ENCODE data around the gene ATRIP.
A peak's percentile ranks its signal among the peaks of the same experiment; 100 is the strongest.

Gene ATRIP

DNA sequence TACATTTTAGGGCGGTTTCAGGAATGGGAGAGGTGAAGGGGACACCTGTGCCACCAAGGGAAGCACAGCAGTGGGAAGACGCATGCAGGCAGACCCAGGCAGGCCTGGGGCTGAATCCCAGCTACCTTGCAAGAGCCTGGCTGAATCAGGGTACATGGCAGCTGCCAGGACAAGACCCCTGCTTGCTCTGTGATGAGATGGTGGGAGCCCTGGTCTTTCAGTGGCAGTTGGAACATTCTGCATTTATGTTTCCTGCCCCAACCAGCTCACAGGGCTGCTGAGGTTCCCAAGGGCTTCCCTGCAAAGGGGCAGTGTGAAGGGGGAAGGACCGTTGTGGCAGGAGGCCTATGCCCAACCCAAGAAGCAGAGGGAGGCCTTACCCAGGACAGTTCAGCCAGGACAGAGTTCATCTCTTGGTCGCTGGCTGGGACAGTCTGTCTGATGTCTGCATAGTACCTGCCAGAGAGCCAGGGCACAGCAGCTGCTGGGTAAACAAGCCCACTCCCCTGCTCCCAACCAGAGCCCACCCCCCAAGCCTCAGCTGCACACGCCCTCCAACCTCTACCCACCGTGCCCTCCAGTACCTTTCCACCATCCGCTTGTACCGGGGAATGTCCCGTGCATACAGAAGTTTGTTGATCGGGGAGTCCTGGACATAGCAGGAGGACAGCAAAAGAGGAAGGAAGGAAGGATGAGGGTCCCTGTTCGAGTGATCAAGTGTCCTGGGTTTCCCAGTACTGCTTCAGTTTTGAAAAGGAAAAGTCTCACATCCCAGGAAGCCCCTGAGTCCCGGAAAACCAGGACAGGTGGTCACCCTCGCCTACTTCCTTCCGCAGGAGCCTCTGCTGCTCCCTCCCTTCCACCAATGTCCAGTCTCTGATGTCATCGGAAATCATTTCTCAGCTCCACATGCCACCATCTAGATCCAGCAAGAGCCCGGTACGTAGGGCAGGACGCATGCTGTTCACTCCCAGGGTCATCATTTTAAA lies 39.8 kb upstream of the ATRIP start:
- peak; percentile 12 for DNase-seq (ENCODE audit: low spot score)
- in situ Hi-C loops (cut with MboI; ENCODE audit: low pct_unique_long_range_greater_than_20kb, low sequenced_read_pairs, unreplicated experiment) = no loop called here
- TF ChIP-seq, protein P1, sequence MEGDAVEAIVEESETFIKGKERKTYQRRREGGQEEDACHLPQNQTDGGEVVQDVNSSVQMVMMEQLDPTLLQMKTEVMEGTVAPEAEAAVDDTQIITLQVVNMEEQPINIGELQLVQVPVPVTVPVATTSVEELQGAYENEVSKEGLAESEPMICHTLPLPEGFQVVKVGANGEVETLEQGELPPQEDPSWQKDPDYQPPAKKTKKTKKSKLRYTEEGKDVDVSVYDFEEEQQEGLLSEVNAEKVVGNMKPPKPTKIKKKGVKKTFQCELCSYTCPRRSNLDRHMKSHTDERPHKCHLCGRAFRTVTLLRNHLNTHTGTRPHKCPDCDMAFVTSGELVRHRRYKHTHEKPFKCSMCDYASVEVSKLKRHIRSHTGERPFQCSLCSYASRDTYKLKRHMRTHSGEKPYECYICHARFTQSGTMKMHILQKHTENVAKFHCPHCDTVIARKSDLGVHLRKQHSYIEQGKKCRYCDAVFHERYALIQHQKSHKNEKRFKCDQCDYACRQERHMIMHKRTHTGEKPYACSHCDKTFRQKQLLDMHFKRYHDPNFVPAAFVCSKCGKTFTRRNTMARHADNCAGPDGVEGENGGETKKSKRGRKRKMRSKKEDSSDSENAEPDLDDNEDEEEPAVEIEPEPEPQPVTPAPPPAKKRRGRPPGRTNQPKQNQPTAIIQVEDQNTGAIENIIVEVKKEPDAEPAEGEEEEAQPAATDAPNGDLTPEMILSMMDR (IDR thresholded peaks at IDR 0.05; ENCODE audit: extremely low read depth, insufficient read depth, missing control alignments) = no peak

DNA sequence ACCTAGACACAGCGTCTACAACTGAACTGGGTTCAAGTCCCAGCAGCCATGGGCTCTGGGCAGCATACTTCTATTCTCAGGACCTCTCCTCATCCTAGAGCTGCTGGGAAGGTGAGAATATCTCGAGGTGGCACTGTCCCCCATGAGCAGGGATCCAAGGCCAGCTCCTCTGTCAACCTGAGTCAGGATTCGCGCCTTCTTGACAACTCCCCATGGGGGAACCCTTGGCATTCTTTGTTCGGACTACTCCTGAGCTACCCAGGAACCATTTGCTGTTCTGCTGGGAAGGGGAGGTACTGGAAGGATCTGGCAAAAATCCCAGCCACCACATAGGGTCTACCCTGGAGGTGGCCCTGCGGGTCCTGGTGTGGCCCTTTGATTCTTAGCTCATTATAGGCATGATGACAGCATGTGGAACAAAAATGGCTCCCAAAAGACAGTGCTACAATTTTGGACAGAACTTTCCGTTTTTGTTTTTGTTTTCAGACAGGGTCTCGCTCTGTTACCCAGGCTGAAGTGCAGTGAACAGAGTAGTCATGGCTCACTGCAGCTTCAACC lies 38.9 kb upstream of the ATRIP start:
- TF ChIP-seq, protein P1 (IDR thresholded peaks at IDR 0.05; ENCODE audit: extremely low read depth, insufficient read depth, missing control alignments) = no peak
- DNase-seq (ENCODE audit: low spot score) = peak; percentile 18
- in situ Hi-C loops (cut with MboI; ENCODE audit: low pct_unique_long_range_greater_than_20kb, low sequenced_read_pairs, unreplicated experiment) = no loop called here

DNA sequence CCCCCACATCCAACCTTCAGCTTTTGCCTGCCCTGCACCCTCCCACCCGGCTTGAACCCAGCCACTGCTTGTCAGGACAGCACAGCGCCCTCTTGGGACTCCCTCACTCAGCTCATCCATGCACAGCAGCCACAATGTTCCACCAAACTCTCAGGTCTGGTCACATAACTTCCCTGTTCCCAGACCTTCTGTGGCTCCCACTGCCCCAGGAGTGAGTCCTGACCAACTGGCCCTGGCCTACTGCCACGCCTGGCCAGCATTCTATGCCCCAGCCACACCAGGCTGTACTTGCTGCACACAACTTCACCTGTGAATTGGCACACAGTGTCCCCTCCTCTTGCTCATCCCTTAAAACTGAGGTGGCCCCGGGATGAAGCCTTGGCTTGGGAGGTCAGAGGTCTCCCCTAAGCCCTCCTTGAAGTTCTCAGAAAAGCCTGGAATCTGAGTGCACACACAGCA lies 37.7 kb upstream of the ATRIP start:
- in situ Hi-C loops (cut with MboI; ENCODE audit: low pct_unique_long_range_greater_than_20kb, low sequenced_read_pairs, unreplicated experiment) = no loop called here
- TF ChIP-seq, protein P1 (IDR thresholded peaks at IDR 0.05; ENCODE audit: extremely low read depth, insufficient read depth, missing control alignments) = peak; percentile 7
- no peak for DNase-seq (ENCODE audit: low spot score)

DNA sequence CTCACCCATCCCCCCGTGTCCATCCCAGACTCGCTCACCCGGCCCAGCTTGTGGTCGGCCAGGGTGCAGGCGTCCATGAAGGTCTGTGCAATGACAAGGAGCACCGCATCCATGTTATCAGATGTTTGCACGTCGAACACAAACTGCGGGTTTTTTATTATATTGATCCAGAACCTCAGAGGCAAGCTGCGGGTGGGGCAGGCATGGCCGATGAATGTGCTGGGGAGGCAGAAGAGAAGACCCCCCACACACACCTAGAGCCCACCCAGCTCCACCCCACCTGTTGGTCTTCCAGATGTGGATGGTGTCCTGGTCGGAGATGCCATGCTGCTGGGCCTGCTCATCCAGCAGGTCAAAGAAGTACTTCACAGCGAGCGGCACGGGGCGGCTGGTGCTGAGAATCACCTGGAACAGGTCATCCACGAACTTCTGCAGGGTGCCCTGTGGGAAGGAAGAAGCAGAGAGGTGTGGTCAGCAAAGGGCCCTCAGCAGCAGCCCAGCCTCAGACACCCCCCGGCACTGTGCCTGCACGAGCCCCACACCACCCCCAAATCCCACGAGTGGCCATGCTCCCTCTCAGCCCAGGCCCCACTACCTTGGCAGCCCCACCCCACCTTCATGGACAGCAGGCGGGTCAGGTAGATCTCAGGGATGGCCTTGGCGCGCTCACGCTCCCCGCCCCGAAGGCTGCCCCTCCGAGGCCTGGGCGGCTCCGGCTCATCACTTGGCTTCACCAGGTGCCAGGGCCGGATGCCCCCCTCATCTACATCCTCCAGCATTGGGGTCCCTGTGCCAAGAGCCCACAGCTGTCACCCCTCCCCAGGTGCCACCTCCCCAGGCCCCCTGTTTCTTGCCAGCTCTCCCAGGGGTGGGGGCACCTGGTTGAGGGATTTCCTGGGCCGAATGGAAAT lies 37.0 kb upstream of the ATRIP start:
- no peak for DNase-seq (ENCODE audit: low spot score)
- TF ChIP-seq, protein P1 (IDR thresholded peaks at IDR 0.05; ENCODE audit: extremely low read depth, insufficient read depth, missing control alignments) = no peak
- in situ Hi-C loops (cut with MboI; ENCODE audit: low pct_unique_long_range_greater_than_20kb, low sequenced_read_pairs, unreplicated experiment) = no loop called here

DNA sequence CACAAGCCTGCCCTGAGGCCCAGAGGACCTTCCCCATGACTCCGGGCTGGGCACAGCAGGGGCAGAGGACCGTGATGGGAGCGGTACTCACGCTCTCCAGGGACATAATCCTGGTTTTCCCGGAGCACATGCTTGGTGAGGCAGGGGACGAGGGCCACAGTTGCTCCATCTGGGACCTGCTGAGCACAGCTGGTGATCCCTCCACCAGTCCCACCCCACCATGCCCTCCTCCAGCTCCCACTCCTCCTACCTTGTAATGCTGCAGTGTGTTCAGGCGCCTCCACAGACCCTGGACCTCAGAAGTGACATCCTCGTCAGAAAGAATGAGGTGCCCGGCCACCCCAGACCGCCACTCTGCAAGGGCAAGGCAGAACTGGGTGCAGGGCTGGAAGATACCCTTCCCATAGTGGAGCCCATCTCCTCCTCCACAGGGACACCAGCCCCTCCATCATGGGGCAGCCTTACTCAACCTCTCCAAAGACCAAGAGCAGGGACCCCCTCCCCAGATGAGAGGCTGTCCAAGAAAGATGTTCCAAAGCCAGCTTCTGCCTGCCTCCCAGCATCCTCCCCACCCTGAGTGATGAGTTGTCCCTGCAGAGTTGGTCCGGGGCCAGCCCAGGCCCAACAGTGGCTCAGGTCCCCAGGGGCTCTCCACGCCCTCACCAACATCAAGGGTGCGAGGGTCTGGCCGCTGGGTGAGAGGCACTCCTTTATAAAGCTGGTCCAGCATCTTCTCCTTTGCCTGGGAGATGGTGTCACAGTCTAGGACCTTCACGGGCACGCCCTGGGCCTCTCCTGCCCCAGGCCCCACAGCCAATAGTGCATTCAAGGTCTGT lies 36.1 kb upstream of the ATRIP start:
- in situ Hi-C loops (cut with MboI; ENCODE audit: low pct_unique_long_range_greater_than_20kb, low sequenced_read_pairs, unreplicated experiment) = no loop called here
- TF ChIP-seq, protein P1 (IDR thresholded peaks at IDR 0.05; ENCODE audit: extremely low read depth, insufficient read depth, missing control alignments) = no peak
- DNase-seq (ENCODE audit: low spot score) = no peak

Data from GM13977 (cell line).